ENCODE measurements around the gene RTL1. TPM values are rescaled to one million over a fixed set of nuclear protein-coding genes. Genes with fewer than 3 reads are reported as not detected.
A peak's percentile ranks its signal among the peaks of the same experiment; 100 is the strongest.

The RTL1 gene
- total and polyA plus RNA-seq, 2 experiments from 2014 or later = 0.36 TPM; not detected in 1

- peaks cover 97% of the 10 kb centered on the region for H3K79me2 ChIP-seq (ENCODE audit: insufficient read depth)
- H3K9me2 ChIP-seq (ENCODE audit: insufficient read depth) = no peaks in the 10 kb centered on the region
- peaks cover 5% of the 10 kb centered on the region for H3K36me3 ChIP-seq (ENCODE audit: low read depth)
- 64 to 65% methylated on average over 13 of the region's 13 CpGs for WGBS, 2 experiments (ENCODE audit: low coverage in 1 of 2, low lambda C conversion rate in 2 of 2, missing lambda C conversion rate in 2 of 2)
- H4K20me1 ChIP-seq (ENCODE audit: insufficient read depth) = peaks cover 3% of the 10 kb centered on the region; the same call in 1 of the 2 replicates
- no peak overlapping the region for H3K27ac ChIP-seq
- H2AFZ ChIP-seq = no peak overlapping the region
- no peak overlapping the region for H3K9ac ChIP-seq
- peaks cover 39% of the 10 kb centered on the region; the same call in 1 of the 2 replicates for H3F3A ChIP-seq (ENCODE audit: insufficient read depth)
- no peak overlapping the region for H3K4me2 ChIP-seq (ENCODE audit: unreplicated experiment)
- H3K9me3 ChIP-seq (ENCODE audit: low read depth) = no peaks in the 10 kb centered on the region
- H3K27me3 ChIP-seq (replicated peaks; ENCODE audit: insufficient read depth) = no peaks in the 10 kb centered on the region
- no peak for TF ChIP-seq EZH2phosphoT487 (IDR thresholded peaks at IDR 0.05; ENCODE audit: insufficient read depth, low read depth)
- TF ChIP-seq EZH2 (IDR thresholded peaks at IDR 0.05; ENCODE audit: insufficient read depth, poor library complexity, severe bottlenecking) = no peak
- in situ Hi-C loops (cut with MboI) = no loop called here
- H3K4me1 ChIP-seq (ENCODE audit: insufficient read depth) = peaks cover 18% of the 10 kb centered on the region
- no peak for DNase-seq
- no peak overlapping the region for H3K4me3 ChIP-seq
These were observed 52.0 kb downstream of the RTL1 start for GRCh38 chr14:100851586-100851916.

- peaks cover 7% of the 10 kb centered on the region for H3K36me3 ChIP-seq (ENCODE audit: low read depth)
- no peaks in the 10 kb centered on the region for H3K9me2 ChIP-seq (ENCODE audit: insufficient read depth)
- H3K4me2 ChIP-seq (ENCODE audit: unreplicated experiment) = no peak overlapping the region
- peaks cover 3% of the 10 kb centered on the region; the same call in 1 of the 2 replicates for H4K20me1 ChIP-seq (ENCODE audit: insufficient read depth)
- H3K9ac ChIP-seq = no peak overlapping the region
- 65 to 83% methylated on average over 8 of the region's 8 CpGs for WGBS, 2 experiments (ENCODE audit: low coverage in 1 of 2, low lambda C conversion rate in 2 of 2, missing lambda C conversion rate in 2 of 2)
- H3K9me3 ChIP-seq (ENCODE audit: low read depth) = no peaks in the 10 kb centered on the region
- H3K27me3 ChIP-seq (replicated peaks; ENCODE audit: insufficient read depth) = no peaks in the 10 kb centered on the region
- H3K4me1 ChIP-seq (ENCODE audit: insufficient read depth) = peaks cover 18% of the 10 kb centered on the region
- peak; percentile 64 for DNase-seq
- H3K27ac ChIP-seq = no peak overlapping the region
- in situ Hi-C loops (cut with MboI) = no loop called here
- peaks cover 97% of the 10 kb centered on the region for H3K79me2 ChIP-seq (ENCODE audit: insufficient read depth)
- H2AFZ ChIP-seq = no peak overlapping the region
- H3K4me3 ChIP-seq = no peak overlapping the region
- H3F3A ChIP-seq (ENCODE audit: insufficient read depth) = peaks cover 39% of the 10 kb centered on the region; the same call in 1 of the 2 replicates
- TF ChIP-seq EZH2phosphoT487 (IDR thresholded peaks at IDR 0.05; ENCODE audit: insufficient read depth, low read depth) (no peak), EZH2 (IDR thresholded peaks at IDR 0.05; ENCODE audit: insufficient read depth, poor library complexity, severe bottlenecking) (no peak)
These were observed 52.5 kb downstream of the RTL1 start for GRCh38 chr14:100850841-100851585.

- peak overlapping the region; percentile 38; the same call in 1 of the 2 replicates for H3K4me3 ChIP-seq
- 31 to 34% methylated on average over 8 of the region's 8 CpGs for WGBS, 2 experiments (ENCODE audit: low coverage in 1 of 2, low lambda C conversion rate in 2 of 2, missing lambda C conversion rate in 2 of 2)
- H3K4me1 ChIP-seq (ENCODE audit: insufficient read depth) = peaks cover 18% of the 10 kb centered on the region
- peak overlapping the region; percentile 0; the same call in 1 of the 2 replicates for H3K9ac ChIP-seq
- H3K9me2 ChIP-seq (ENCODE audit: insufficient read depth) = no peaks in the 10 kb centered on the region
- DNase-seq = peak; percentile 71
- H3K4me2 ChIP-seq (ENCODE audit: unreplicated experiment) = peak overlapping the region; percentile 25
- H3F3A ChIP-seq (ENCODE audit: insufficient read depth) = peaks cover 39% of the 10 kb centered on the region; the same call in 1 of the 2 replicates
- H3K27ac ChIP-seq = peak overlapping the region; percentile 24; the same call in 1 of the 2 replicates
- peaks cover 3% of the 10 kb centered on the region; the same call in 1 of the 2 replicates for H4K20me1 ChIP-seq (ENCODE audit: insufficient read depth)
- H3K9me3 ChIP-seq (ENCODE audit: low read depth) = no peaks in the 10 kb centered on the region
- peaks cover 96% of the 10 kb centered on the region for H3K79me2 ChIP-seq (ENCODE audit: insufficient read depth)
- in situ Hi-C loops (cut with MboI) = loop anchor here (25.0 kb wide), 1 partner anchor 437 kb away; no protein-coding TSS in a partner anchor
- no peak overlapping the region for H2AFZ ChIP-seq
- H3K36me3 ChIP-seq (ENCODE audit: low read depth) = peaks cover 11% of the 10 kb centered on the region
- no peaks in the 10 kb centered on the region for H3K27me3 ChIP-seq (replicated peaks; ENCODE audit: insufficient read depth)
- TF ChIP-seq EZH2phosphoT487 (IDR thresholded peaks at IDR 0.05; ENCODE audit: insufficient read depth, low read depth) (no peak), EZH2 (IDR thresholded peaks at IDR 0.05; ENCODE audit: insufficient read depth, poor library complexity, severe bottlenecking) (no peak)
These were observed 54.3 kb downstream of the RTL1 start for GRCh38 chr14:100849115-100849781.

GRCh38 chr14:100846309-100846859 is 57.1 kb downstream of the RTL1 start:
- Histone ChIP-seq H3F3A (ENCODE audit: insufficient read depth) (peaks cover 43% of the 10 kb centered on the region), H3K27ac (no peak overlapping the region), H3K36me3 (ENCODE audit: low read depth) (peaks cover 11% of the 10 kb centered on the region), H3K4me2 (ENCODE audit: unreplicated experiment) (no peak overlapping the region), H3K27me3 (replicated peaks; ENCODE audit: insufficient read depth) (no peaks in the 10 kb centered on the region), H3K79me2 (ENCODE audit: insufficient read depth) (peaks cover 75% of the 10 kb centered on the region), H4K20me1 (ENCODE audit: insufficient read depth) (peaks cover 4% of the 10 kb centered on the region; the same call in 1 of the 2 replicates), H3K9ac (no peak overlapping the region), H3K4me3 (no peak overlapping the region), H3K9me3 (ENCODE audit: low read depth) (no peaks in the 10 kb centered on the region), H3K4me1 (ENCODE audit: insufficient read depth) (peaks cover 35% of the 10 kb centered on the region), H2AFZ (no peak overlapping the region), H3K9me2 (ENCODE audit: insufficient read depth) (no peaks in the 10 kb centered on the region)
- no peak for DNase-seq
- TF ChIP-seq EZH2 (IDR thresholded peaks at IDR 0.05; ENCODE audit: insufficient read depth, poor library complexity, severe bottlenecking) (no peak), EZH2phosphoT487 (IDR thresholded peaks at IDR 0.05; ENCODE audit: insufficient read depth, low read depth) (no peak)
- in situ Hi-C loops (cut with MboI) = loop anchor here (25.0 kb wide), 1 partner anchor 434 kb away; no protein-coding TSS in a partner anchor
- WGBS, 2 experiments (ENCODE audit: low coverage in 1 of 2, low lambda C conversion rate in 2 of 2, missing lambda C conversion rate in 2 of 2) = 79 to 91% methylated on average over 8 of the region's 8 CpGs

Measured in GM23248 (cell line).